Inferior parietal cortex (tissue), 1 donor: ENCODE data around the gene GOLM1.

Experiments
- DNase-seq: peaks from one replicate; pipeline ENCODE4 v3.0.0-alpha.2; 2016; ENCODE audit errors: extremely low spot score

Gene GOLM1

DNA sequence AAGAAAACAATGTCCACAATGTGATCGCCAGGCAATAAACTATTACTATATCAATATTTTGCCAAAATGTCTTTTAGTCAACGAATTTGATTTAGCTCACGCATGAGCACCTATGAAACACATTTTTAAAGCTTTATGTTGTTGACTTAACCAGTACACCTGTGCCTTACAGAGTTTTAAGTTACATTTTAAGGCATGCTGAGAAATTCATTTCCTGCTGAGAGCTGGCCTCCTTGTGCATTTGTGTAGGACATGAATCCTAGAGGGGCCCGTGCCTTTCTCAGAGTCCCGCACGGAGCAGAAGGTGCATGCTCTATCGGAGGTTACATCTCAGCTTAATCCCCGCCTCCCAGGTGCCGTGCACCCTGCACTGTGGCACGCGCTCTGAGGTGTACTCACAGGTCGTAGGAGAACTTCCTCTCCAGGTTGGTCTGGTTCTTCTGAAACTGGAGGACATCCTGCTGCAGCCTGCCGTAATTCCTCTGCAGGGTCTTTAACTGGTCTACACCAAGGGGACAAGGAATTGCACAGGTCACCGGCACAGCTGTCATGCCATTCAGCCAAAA lies 53.2 kb downstream of the GOLM1 start:
- DNase-seq = no peak

DNA sequence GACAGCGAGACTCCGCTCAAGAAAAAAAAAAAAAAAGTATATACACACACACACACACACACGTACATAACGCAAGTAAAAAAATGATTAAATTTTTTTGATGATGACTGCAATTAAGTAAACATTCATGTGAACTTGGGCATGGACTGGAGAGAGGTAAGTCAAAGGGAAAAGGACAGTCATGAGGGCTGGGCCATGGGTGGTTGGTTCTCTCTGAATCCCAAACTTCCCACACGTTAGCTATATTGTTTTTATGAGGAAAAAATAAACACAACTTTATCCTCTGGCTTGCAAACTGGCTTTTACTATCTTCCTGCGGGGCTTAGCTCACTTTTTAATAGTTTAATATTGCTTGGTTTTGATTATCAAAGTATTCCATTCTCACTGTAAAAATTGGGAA lies 53.7 kb downstream of the GOLM1 start:
- DNase-seq = no peak

DNA sequence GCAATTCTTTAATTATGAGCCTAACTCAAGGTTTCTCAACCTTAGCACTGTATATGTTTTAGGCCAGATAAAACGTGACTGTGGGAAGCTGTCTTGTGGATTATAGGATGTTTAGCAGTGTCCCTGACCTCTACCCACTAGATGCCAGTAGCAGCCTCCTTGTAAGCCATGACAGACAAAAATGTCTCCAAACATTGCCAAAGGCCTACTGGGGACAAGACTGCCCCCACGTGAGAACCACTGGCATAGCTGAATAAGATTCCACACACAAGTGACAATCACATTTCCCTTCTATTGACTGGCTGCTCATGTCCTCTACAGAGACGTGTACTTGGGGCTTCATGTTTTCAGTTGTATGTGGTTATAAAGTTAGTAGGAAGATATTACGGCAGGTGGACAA lies 55.4 kb downstream of the GOLM1 start:
- no peak for DNase-seq

DNA sequence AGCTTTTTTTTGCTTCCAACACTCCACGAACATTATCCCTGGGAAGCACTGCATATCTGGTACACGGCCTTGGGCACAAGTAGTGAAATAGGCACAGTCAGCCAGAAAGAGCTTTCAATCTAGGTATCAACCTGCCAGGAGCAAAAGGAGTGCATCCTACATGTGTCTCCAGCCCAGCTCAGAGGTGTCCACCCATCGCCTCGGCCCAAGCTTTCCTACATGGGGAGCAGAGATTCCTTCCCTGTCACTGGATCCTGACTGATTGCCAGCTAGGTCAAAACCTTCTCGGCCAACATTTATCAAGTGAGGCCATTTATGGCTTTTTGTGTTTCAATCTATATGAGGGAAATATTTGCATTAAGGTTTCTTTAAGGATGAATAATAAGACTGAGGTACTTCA lies 55.8 kb downstream of the GOLM1 start:
- DNase-seq = no peak

DNA sequence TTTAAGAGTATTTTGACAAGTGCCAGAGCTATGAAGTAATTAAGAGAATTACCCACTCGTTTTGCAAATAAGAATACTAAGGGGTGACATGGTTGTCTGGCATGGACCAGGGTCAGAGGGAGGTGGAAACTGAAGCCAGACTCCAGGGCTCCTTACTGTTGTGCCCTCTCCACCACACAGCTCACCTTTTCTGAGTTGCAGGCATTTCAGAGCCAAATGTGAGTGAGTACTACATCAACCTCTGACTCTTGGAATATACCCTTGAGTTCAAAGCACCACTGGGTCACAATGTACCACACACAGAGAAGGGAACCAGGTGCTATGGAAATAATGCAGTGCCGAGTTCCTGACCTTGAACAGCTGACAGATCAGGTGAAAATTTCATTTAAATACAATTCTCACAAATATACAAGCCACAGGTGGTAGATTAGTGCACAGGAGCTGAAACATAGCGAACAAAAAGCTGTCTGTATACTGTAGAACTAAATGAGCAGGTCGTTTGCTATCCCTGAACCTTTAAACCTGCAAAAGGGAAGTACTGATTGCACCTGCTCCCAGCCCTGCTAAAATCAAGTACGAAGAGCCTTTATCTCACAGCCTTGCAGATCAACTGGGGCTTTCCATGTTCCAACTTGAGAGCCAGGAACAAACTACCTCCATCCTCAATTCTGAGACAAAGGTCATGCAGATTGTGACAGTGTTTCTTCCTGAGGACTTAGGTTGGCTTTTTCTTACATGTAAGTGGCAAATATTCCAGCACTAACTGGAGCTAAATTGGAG lies 57.0 kb downstream of the GOLM1 start:
- DNase-seq = no peak

DNA sequence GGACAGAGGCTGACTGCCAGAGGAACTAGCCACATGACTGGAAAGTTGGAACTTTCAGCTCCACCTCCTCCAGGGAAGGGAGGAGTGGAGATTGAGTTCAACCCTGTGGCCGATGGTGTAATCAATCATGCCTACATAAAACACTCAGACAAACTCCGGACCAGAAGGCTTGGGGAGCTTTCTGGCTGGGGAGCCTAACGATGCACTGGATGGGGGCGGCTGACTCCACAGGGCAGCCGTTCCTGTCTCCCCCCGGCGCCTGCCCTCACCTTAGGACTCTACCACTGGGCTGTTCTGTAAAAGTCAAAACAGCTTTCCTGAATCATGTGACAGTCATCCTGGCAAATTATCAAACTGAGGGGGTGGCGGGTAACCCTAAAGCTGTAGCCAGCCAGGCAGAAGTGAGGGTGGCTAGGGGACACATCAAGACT lies 58.0 kb downstream of the GOLM1 start:
- no peak for DNase-seq

GRCh38 chr9:86040861-86041155 lies 58.5 kb downstream of the GOLM1 start:
- DNase-seq = no peak

- no peak for DNase-seq
Observed at GRCh38 chr9:86039991-86040860, 59.1 kb downstream of the GOLM1 start.

- DNase-seq = no peak
Observed at GRCh38 chr9:86036555-86036954, 62.8 kb downstream of the GOLM1 start.

- DNase-seq = no peak
Observed at GRCh38 chr9:86035827-86036440, 63.4 kb downstream of the GOLM1 start.

GRCh38 chr9:86034863-86035734 lies 64.3 kb downstream of the GOLM1 start:
- no peak for DNase-seq

DNA sequence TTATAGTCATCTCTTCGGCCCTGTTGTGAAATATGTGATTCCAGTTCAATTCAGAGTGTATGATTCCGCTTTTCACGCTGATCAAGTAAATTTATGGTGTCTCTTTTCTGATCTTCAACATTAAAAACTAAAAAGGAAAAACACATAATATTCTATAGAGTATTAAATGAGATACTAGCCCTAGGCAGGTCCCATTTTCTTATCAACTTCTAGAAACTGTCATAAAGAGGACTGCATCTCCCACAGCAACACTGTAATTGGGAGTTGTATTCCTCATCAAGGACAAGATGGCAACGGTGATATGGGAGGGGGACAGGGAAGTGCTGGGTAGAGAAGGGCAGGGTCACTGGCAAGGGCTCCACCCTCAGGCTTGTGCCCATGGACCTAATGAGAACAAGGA lies 71.6 kb downstream of the GOLM1 start:
- no peak for DNase-seq

- DNase-seq = no peak
Observed at GRCh38 chr9:86022687-86023266, 76.6 kb downstream of the GOLM1 start.

DNA sequence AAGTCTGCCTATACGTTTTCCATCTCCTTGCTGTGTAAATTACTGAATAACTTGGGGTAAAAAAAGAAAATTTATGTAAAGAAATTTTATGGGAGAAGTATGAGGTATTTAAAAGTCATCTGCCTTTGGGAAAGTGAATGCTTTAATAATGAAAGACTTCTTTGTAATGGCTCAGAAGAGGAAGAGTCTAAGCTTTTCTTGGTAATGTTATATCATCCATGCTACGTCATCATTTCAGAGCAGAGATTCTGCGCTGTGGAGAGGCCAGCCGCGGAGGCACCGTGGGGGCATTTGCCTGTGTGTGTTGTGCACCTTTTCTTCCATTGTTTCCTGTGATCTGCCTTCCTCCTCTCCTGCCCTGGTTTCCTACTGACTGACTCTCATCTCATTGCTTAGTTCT lies 78.2 kb downstream of the GOLM1 start:
- no peak for DNase-seq

GRCh38 chr9:86020731-86021130 lies 78.6 kb downstream of the GOLM1 start:
- DNase-seq = no peak

DNA sequence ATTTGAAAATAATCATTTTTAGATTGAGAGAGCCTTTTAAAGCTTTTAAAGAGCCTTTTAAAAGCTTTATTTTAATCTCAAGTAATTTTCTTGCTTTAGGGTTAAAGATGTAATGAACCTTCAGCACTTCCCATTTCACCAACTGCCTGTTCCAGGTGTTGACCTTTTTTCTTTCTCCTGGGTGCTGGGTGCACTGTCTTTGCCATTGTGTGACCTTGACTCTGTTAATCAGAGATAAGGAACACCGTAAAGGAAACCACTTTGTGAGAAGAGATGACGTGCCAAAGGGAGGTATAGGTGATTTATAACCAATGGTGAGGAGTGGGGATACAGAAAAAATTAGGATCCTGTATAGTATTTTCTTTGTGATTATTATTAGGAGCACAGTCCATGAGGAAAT lies 90.2 kb downstream of the GOLM1 start:
- no peak for DNase-seq

DNA sequence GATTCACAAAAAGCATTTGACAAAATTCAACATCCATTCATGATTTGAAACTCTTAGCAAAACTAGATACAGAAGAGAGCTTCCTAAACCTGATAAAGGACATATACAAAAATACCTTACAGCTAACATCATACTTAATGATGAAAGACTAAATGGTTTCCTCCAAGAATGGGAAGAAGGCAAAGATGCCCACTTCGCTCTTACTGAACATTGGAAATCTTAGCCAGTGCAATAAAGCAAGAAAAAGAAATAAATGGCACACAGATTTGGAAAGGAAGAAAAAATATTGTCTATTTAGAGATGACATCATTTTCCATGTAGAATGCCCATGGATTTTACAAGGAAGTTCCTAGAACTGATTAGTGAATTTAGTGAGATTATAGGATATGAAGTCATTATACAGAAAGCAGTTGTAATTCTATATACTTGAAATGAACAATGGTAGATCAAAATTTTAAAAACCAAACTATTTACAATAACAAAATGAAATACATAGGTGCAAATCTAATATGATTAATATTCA lies 94.0 kb downstream of the GOLM1 start:
- no peak for DNase-seq

DNA sequence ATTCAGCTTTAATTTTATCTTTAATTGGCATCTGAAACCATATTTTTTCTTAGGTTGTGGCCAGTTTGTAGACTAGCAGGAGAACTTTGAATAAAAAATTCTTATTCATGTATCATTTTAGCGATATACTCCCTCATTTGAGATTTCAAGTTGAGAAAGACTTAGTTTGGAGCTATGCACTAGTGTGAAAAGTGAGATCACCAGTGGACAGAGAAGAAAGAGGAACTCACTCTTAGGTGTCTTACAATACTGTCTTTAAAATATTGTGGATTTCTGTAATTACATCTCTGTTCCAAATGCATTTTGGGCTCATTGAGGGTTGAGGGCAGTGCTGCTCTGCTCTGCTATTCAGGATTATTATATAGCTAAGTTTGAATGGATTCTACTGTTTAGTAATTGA lies 103.8 kb downstream of the GOLM1 start:
- DNase-seq = no peak

DNA sequence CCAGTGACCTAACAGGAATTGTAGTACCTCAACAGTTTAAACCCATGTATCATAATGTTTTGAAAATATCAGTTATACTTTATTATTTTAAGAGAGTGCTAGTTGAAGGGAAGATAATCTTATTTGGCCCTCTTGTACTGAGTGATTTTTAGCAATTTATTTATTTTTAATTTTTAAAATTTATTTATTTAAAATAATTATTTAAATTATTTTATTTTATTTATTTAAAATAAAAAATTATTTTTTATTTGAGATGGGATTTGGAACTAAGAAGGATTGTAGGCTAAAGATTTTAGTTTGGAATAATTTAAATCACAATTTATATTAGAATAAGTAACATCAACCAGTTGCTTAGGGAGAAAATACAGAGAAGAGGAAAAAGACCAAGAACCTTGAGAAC lies 104.3 kb downstream of the GOLM1 start:
- DNase-seq = no peak

- no peak for DNase-seq
Observed at GRCh38 chr9:85994191-85994590, 105.2 kb downstream of the GOLM1 start.

GRCh38 chr9:85987236-85987635 lies 112.1 kb downstream of the GOLM1 start:
- no peak for DNase-seq
